ENCODE measurements around the gene MAPK11. TPM values are rescaled to one million over a fixed set of nuclear protein-coding genes. Genes with fewer than 3 reads are reported as not detected.

MAPK11 gene
- total and polyA plus RNA-seq, 10 of the 15 experiments (the other 5 are each of a cell fraction or from before 2014, with no cell fraction given), result 0.05 to 12.8 (median 3.7) TPM

GRCh38 chr22:50313600-50313999 is 43.4 kb upstream of the MAPK11 start:
- Histone ChIP-seq H3K9ac (ENCODE audit: control insufficient read depth, insufficient read depth, low read length) (peak overlapping the region; percentile 88), H3K79me2 (ENCODE audit: control insufficient read depth, insufficient read depth, low read length) (peaks cover 13% of the 10 kb centered on the region), H3K27ac (ENCODE audit: control insufficient read depth, insufficient read depth) (peak overlapping the region; percentile 94), H2AFZ (ENCODE audit: control insufficient read depth, low read depth, low read length) (no peak overlapping the region), H3K4me2 (ENCODE audit: control insufficient read depth, insufficient read depth) (peak overlapping the region; percentile 99), H3K4me3 (peak overlapping the region; percentile 70), H3K9me3 (replicated peaks; ENCODE audit: control insufficient read depth, insufficient read depth, low read length) (no peaks in the 10 kb centered on the region), H4K20me1 (ENCODE audit: control insufficient read depth, insufficient read depth) (no peaks in the 10 kb centered on the region), H3K27me3 (replicated peaks in 1 of 2; ENCODE audit: control insufficient read depth in 2 of 2, insufficient read depth in 2 of 2, low read length in 1 of 2) (no peaks in the 10 kb centered on the region), H3K36me3 (ENCODE audit: control insufficient read depth in 2 of 2, insufficient read depth in 2 of 2, low read length in 1 of 2) (no peaks in the 10 kb centered on the region), H3K4me1 (ENCODE audit: control insufficient read depth, insufficient read depth, low read length) (peaks cover 22% of the 10 kb centered on the region)
- no TSS peak for BruUV-seq (replicated peaks)
- FAIRE-seq, result no peak
- SMC1A ChIA-PET (ENCODE audit: uncharacterized antibody, unreplicated experiment), result interaction anchor here (1.5 to 1.6 kb wide), 2 partner anchors 9 to 12 kb away, joined by 5 to 6 read pairs; no protein-coding TSS in a partner anchor
- ATAC-seq, result no peak
- 85% methylated on average over 16 of the region's 17 CpGs for WGBS (ENCODE audit: insufficient coverage, insufficient replicate concordance, low lambda C conversion rate, missing lambda C conversion rate)
- in situ Hi-C loops (cut with MboI) (no loop called here), intact Hi-C loops (cut with micrococcal nuclease; ENCODE audit: unreplicated experiment) (no loop called here)
- DNase-seq (ENCODE audit: low read depth, low spot score), result no peak
- TF ChIP-seq ZBTB33 (IDR thresholded peaks at IDR 0.05), result peak; percentile 72; the same call in 1 of the 2 replicates
- TF ChIP-seq TCF7 (IDR thresholded peaks at IDR 0.05; ENCODE audit: borderline replicate concordance), result no peak
- RAD21 ChIA-PET (ENCODE audit: unreplicated experiment), result interaction anchor here (1.5 to 2.5 kb wide), 2 partner anchors 9 to 194 kb away, joined by 5 to 13 read pairs; partner anchors contain the start of genes LMF2 and NCAPH2
- POLR2A ChIA-PET, result interaction anchor here (0.6 to 1.6 kb wide), 3 partner anchors 8 to 195 kb away, joined by 3 to 11 read pairs (median 4); no protein-coding TSS in a partner anchor
- CTCF ChIA-PET, result interaction anchor here (0.6 to 1.6 kb wide), 3 partner anchors 10 to 303 kb away, joined by 3 to 9 read pairs (median 3); no protein-coding TSS in a partner anchor

- 90% methylated on average over 7 of the region's 7 CpGs for WGBS (ENCODE audit: insufficient coverage, insufficient replicate concordance, low lambda C conversion rate, missing lambda C conversion rate)
- CTCF ChIA-PET, result no interaction called here
- no peak for ATAC-seq
These were observed 42.8 kb upstream of the MAPK11 start for GRCh38 chr22:50313021-50313420.

More at GRCh38 chr22:50313021-50313420, 42.8 kb upstream of the MAPK11 start:
- FAIRE-seq, result no peak
- ChIA-PET RAD21 (ENCODE audit: unreplicated experiment) (no interaction called here), POLR2A (no interaction called here), SMC1A (ENCODE audit: uncharacterized antibody, unreplicated experiment) (no interaction called here)
- Histone ChIP-seq H3K9ac (ENCODE audit: control insufficient read depth, insufficient read depth, low read length) (no peak overlapping the region; the same call in 1 of the 2 replicates), H3K36me3 (ENCODE audit: control insufficient read depth in 2 of 2, insufficient read depth in 2 of 2, low read length in 1 of 2) (no peaks in the 10 kb centered on the region), H3K79me2 (ENCODE audit: control insufficient read depth, insufficient read depth, low read length) (peaks cover 13% of the 10 kb centered on the region), H3K4me3 (no peak overlapping the region), H3K4me1 (ENCODE audit: control insufficient read depth, insufficient read depth, low read length) (peaks cover 28% of the 10 kb centered on the region), H3K27ac (ENCODE audit: control insufficient read depth, insufficient read depth) (no peak overlapping the region), H4K20me1 (ENCODE audit: control insufficient read depth, insufficient read depth) (no peaks in the 10 kb centered on the region), H3K27me3 (replicated peaks in 1 of 2; ENCODE audit: control insufficient read depth in 2 of 2, insufficient read depth in 2 of 2, low read length in 1 of 2) (no peaks in the 10 kb centered on the region), H3K4me2 (ENCODE audit: control insufficient read depth, insufficient read depth) (peak overlapping the region; percentile 48; the same call in 1 of the 2 replicates), H3K9me3 (replicated peaks; ENCODE audit: control insufficient read depth, insufficient read depth, low read length) (no peaks in the 10 kb centered on the region), H2AFZ (ENCODE audit: control insufficient read depth, low read depth, low read length) (no peak overlapping the region)
- in situ Hi-C loops (cut with MboI) (no loop called here), intact Hi-C loops (cut with micrococcal nuclease; ENCODE audit: unreplicated experiment) (no loop called here)
- TF ChIP-seq ZNF622 (IDR thresholded peaks at IDR 0.05) (no peak), ATF7 (IDR thresholded peaks at IDR 0.05; ENCODE audit: low read depth) (no peak)
- no peak for DNase-seq (ENCODE audit: low read depth, low spot score)
- BruUV-seq (replicated peaks), result no TSS peak

All from GM12878 (cell line).